ENCODE results near the gene ATXN2L.

DNA sequence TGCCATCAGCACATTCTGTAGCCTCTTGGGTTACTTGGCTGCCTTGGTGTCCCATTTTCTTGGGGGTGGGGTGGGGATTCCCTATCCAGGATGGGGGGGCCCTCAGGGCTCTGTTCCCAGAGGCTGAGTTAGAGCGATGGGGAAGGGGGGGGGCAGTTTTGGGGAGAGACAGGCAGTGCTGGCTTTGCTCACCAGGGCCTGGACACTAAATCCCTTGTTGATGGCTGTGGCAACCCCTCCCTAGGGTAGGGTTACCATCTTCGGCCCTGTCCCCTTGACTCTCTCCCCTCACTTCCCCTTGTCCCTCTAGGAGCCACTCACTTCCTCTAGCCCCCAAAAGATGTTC, 54.8 kb downstream of the ATXN2L start:
- TF ChIP-seq, protein P1, sequence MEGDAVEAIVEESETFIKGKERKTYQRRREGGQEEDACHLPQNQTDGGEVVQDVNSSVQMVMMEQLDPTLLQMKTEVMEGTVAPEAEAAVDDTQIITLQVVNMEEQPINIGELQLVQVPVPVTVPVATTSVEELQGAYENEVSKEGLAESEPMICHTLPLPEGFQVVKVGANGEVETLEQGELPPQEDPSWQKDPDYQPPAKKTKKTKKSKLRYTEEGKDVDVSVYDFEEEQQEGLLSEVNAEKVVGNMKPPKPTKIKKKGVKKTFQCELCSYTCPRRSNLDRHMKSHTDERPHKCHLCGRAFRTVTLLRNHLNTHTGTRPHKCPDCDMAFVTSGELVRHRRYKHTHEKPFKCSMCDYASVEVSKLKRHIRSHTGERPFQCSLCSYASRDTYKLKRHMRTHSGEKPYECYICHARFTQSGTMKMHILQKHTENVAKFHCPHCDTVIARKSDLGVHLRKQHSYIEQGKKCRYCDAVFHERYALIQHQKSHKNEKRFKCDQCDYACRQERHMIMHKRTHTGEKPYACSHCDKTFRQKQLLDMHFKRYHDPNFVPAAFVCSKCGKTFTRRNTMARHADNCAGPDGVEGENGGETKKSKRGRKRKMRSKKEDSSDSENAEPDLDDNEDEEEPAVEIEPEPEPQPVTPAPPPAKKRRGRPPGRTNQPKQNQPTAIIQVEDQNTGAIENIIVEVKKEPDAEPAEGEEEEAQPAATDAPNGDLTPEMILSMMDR (IDR thresholded peaks at IDR 0.05): no peak
- no peak for TF ChIP-seq POLR2A (IDR thresholded peaks at IDR 0.05)
- TF ChIP-seq POLR2AphosphoS5 (IDR thresholded peaks at IDR 0.05): no peak

Data from breast epithelium (tissue), 3 donors.